Panc1 (cell line): ENCODE measurements around the gene SH2B2.

ENCODE experiments used
- POLR2AphosphoS5 ChIP-seq: IDR thresholded peaks from 2 replicates; pipeline ENCODE4 v1.6.1; 2012; ENCODE audit warnings: mild to moderate bottlenecking, low read depth, low read length, moderate library complexity
- SIN3A ChIP-seq: IDR thresholded peaks from 2 replicates; pipeline ENCODE4 v1.6.1; 2012; ENCODE audit warnings: low read depth, mild to moderate bottlenecking, low read length, moderate library complexity, borderline replicate concordance; ENCODE audit not compliant: insufficient read depth
- TF ChIP-seq, protein P1 (sequence below): fragments of 450-650 bp; IDR thresholded peaks from 2 replicates; pipeline ENCODE4 v1.5.1; 2017; ENCODE audit warnings: mild to moderate bottlenecking

DNA sequence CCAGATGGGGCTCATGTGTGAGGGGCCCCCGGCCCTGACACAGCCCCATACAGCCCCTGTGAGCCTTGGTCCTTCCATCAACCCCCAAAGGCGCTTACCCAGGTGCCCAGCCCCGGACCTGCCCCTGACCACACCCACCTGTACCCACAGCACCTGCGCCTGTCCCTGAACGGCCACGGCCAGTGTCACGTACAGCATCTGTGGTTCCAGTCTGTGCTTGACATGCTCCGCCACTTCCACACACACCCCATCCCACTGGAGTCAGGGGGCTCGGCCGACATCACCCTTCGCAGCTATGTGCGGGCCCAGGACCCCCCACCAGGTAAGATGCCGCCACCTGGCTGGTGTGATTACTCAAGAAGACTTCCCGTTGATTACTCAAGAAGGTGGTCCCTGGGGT lies 33.5 kb downstream of the SH2B2 start:
- TF ChIP-seq, protein P1, sequence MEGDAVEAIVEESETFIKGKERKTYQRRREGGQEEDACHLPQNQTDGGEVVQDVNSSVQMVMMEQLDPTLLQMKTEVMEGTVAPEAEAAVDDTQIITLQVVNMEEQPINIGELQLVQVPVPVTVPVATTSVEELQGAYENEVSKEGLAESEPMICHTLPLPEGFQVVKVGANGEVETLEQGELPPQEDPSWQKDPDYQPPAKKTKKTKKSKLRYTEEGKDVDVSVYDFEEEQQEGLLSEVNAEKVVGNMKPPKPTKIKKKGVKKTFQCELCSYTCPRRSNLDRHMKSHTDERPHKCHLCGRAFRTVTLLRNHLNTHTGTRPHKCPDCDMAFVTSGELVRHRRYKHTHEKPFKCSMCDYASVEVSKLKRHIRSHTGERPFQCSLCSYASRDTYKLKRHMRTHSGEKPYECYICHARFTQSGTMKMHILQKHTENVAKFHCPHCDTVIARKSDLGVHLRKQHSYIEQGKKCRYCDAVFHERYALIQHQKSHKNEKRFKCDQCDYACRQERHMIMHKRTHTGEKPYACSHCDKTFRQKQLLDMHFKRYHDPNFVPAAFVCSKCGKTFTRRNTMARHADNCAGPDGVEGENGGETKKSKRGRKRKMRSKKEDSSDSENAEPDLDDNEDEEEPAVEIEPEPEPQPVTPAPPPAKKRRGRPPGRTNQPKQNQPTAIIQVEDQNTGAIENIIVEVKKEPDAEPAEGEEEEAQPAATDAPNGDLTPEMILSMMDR = no peak
- TF ChIP-seq SIN3A (no peak), POLR2AphosphoS5 (no peak)
